MM.1S (cell line): ENCODE measurements around the gene FRMPD2.
A peak's percentile ranks its signal among the peaks of the same experiment; 100 is the strongest.

ENCODE experiments used
- DNase-seq: peaks from one replicate; pipeline ENCODE4 v3.0.0-alpha.2; 2015
- H2AFZ ChIP-seq: fragments of 300-600 bp; sonication (generic); 2 replicates; pipeline ENCODE4 v1.6.0; 2016; ENCODE audit warnings: antibody characterized with exemption, low read length
- H3F3A ChIP-seq: fragments of 300-600 bp; sonication (generic); 2 replicates; pipeline ENCODE4 v1.6.1; 2016; ENCODE audit warnings: mild to moderate bottlenecking, antibody characterized with exemption, low read length, moderate library complexity, mixed read lengths; ENCODE audit not compliant: insufficient read depth
- H3K27ac ChIP-seq: fragments of 300-600 bp; sonication (generic); 2 replicates; pipeline ENCODE4 v1.5.1; 2016; ENCODE audit warnings: mild to moderate bottlenecking, low read length
- H3K27me3 ChIP-seq: fragments of 300-600 bp; sonication (generic); replicated peaks from 2 replicates; pipeline ENCODE4 v1.6.0; 2016; ENCODE audit warnings: low read length; ENCODE audit not compliant: insufficient read depth
- H3K36me3 ChIP-seq: fragments of 300-600 bp; sonication (generic); replicated peaks from 2 replicates; pipeline ENCODE4 v1.6.1; 2016; ENCODE audit warnings: mild to moderate bottlenecking, low read length, mixed read lengths; ENCODE audit not compliant: insufficient read depth
- H3K4me1 ChIP-seq: fragments of 300-600 bp; sonication (generic); 2 replicates; pipeline ENCODE4 v1.6.1; 2016; ENCODE audit warnings: low read length, mixed read lengths
- H3K4me2 ChIP-seq: fragments of 300-600 bp; sonication (generic); 2 replicates; pipeline ENCODE4 v1.6.0; 2016; ENCODE audit warnings: low read depth, low read length
- H3K4me3 ChIP-seq: fragments of 300-600 bp; sonication (generic); 2 replicates; pipeline ENCODE4 v1.5.1; 2016; ENCODE audit warnings: low read length, mixed read lengths
- H3K79me2 ChIP-seq: fragments of 300-600 bp; sonication (generic); 2 replicates; pipeline ENCODE4 v1.6.1; 2016; ENCODE audit warnings: mixed run types, low read length, mixed read lengths
- H3K9ac ChIP-seq: fragments of 300-600 bp; sonication (generic); 2 replicates; pipeline ENCODE4 v1.6.1; 2016; ENCODE audit warnings: low read length, mixed read lengths
- H3K9me2 ChIP-seq: fragments of 300-600 bp; sonication (generic); replicated peaks from 2 replicates; pipeline ENCODE4 v1.6.1; 2016; ENCODE audit warnings: mild to moderate bottlenecking, low read length, mixed read lengths; ENCODE audit not compliant: insufficient read depth
- H3K9me3 ChIP-seq: fragments of 300-600 bp; sonication (generic); replicated peaks from 2 replicates; pipeline ENCODE4 v1.6.1; 2016; ENCODE audit warnings: mild to moderate bottlenecking, low read length, mixed read lengths; ENCODE audit not compliant: insufficient read depth
- H4K20me1 ChIP-seq: fragments of 300-600 bp; sonication (generic); 2 replicates; pipeline ENCODE4 v1.6.1; 2016; ENCODE audit warnings: mild to moderate bottlenecking, low read length, moderate library complexity, mixed read lengths; ENCODE audit not compliant: insufficient read depth
- EZH2 ChIP-seq: fragments of 300-600 bp; sonication (generic); optimal IDR thresholded peaks from 2 replicates; pipeline ENCODE3; 2017; ENCODE audit warnings: low read depth, mild to moderate bottlenecking, antibody characterized with exemption, low read length, mixed read lengths
- EZH2phosphoT487 ChIP-seq: fragments of 300-600 bp; sonication (generic); IDR thresholded peaks from 2 replicates; pipeline ENCODE4 v1.6.1; 2018; ENCODE audit warnings: antibody characterized with exemption, low read length
- TF ChIP-seq, protein P1 (sequence below): fragments of 300-600 bp; sonication (generic); IDR thresholded peaks from 2 replicates; pipeline ENCODE4 v1.5.1; 2016; ENCODE audit warnings: antibody characterized with exemption, low read length, mixed read lengths

Gene FRMPD2

DNA sequence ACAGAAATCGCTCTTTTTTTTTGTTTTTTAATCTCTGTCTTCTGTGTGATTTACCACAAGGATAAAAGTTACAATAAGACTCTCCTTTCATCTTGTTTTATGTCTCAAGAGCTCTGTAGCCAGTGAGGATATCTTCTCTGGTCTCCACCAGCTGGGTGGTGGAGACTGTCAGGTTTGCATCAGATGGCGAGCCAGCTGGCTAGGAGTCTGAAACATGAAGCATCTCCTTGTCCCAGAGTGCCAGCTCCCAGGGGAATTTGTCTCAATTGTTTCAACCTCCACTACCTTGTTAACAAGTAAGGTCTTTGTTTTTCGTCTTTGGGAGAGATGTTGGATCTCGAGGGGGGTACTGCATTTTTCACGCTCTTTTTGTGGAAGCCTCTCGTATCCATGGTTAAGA, 47.3 kb downstream of the FRMPD2 start:
- TF ChIP-seq EZH2phosphoT487, result no peak
- TF ChIP-seq EZH2, result no peak
- TF ChIP-seq, protein P1, sequence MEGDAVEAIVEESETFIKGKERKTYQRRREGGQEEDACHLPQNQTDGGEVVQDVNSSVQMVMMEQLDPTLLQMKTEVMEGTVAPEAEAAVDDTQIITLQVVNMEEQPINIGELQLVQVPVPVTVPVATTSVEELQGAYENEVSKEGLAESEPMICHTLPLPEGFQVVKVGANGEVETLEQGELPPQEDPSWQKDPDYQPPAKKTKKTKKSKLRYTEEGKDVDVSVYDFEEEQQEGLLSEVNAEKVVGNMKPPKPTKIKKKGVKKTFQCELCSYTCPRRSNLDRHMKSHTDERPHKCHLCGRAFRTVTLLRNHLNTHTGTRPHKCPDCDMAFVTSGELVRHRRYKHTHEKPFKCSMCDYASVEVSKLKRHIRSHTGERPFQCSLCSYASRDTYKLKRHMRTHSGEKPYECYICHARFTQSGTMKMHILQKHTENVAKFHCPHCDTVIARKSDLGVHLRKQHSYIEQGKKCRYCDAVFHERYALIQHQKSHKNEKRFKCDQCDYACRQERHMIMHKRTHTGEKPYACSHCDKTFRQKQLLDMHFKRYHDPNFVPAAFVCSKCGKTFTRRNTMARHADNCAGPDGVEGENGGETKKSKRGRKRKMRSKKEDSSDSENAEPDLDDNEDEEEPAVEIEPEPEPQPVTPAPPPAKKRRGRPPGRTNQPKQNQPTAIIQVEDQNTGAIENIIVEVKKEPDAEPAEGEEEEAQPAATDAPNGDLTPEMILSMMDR, result no peak
- Histone ChIP-seq H3K79me2 (no peaks in the 10 kb centered on the region), H3K4me3 (no peak overlapping the region), H3K9ac (no peak overlapping the region), H3K27ac (no peak overlapping the region), H2AFZ (no peak overlapping the region), H4K20me1 (no peaks in the 10 kb centered on the region), H3K36me3 (no peaks in the 10 kb centered on the region; the same call in 1 of the 2 replicates), H3K9me3 (no peaks in the 10 kb centered on the region), H3F3A (no peaks in the 10 kb centered on the region), H3K27me3 (no peaks in the 10 kb centered on the region), H3K4me2 (no peak overlapping the region), H3K4me1 (no peaks in the 10 kb centered on the region), H3K9me2 (no peaks in the 10 kb centered on the region)
- DNase-seq, result no peak

DNA sequence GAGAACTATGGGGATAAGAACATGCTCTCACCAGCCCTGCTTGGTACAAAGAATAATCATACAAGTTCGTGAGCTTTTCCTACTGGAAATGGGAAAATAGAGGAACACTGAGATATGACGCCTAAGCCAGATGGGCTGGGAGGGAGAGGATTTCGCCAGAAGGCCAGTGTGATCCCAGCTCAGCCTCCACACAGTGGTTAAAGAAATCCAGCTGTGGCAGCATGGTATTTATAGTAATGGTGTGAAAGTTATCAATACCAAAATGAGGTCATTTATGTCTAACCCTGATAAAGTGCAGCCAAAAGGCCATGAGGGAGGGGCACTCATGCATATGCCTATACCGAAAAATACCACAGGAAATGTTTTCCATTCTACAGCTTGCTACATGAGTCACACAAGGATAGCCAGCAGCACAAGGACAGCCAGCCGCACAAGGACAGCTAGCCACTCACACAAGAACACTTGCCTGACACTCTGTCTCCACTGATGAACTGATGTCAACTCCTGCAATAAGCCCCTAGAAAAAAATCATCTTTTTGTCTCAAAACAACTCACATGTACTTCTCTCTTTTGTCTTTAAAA, 49.4 kb downstream of the FRMPD2 start:
- H2AFZ ChIP-seq, result peak overlapping the region; percentile 64

DNA sequence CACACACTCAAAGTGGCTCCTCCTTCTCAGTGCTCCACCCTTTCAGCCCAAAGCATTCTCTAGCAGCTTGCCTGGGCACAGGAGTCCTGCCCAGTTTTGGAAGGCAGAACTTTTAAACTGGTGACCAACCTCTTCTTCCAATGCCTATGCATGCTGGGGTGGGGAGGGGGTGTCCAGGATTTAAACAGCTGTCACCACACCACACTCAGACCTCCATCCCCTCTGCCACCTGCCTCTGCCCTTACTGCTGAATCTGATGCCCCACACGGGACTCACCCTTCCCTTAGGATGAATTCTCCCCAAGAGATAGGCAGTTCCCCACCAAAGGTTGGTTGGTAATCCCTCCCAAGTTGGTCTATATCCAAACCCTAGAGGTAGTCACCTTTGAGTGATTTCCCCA, 50.2 kb downstream of the FRMPD2 start:
- H3K9ac ChIP-seq, result no peak overlapping the region

More for the DNA sequence above, 49.4 kb downstream of the FRMPD2 start:
- Histone ChIP-seq H4K20me1 (no peaks in the 10 kb centered on the region), H3K4me3 (no peak overlapping the region), H3K4me1 (no peaks in the 10 kb centered on the region), H3F3A (no peaks in the 10 kb centered on the region), H3K9ac (no peak overlapping the region), H3K4me2 (peak overlapping the region; percentile 38), H3K79me2 (no peaks in the 10 kb centered on the region), H3K36me3 (no peaks in the 10 kb centered on the region; the same call in 1 of the 2 replicates), H3K27ac (no peak overlapping the region), H3K27me3 (no peaks in the 10 kb centered on the region), H3K9me3 (no peaks in the 10 kb centered on the region), H3K9me2 (no peaks in the 10 kb centered on the region)
- DNase-seq, result no peak
- TF ChIP-seq, protein P1, result no peak
- TF ChIP-seq EZH2phosphoT487, result no peak
- TF ChIP-seq EZH2, result no peak

More for the DNA sequence above, 50.2 kb downstream of the FRMPD2 start:
- Histone ChIP-seq H2AFZ (no peak overlapping the region), H3K79me2 (no peaks in the 10 kb centered on the region), H3K4me2 (no peak overlapping the region), H3K27ac (no peak overlapping the region), H3F3A (no peaks in the 10 kb centered on the region), H3K27me3 (no peaks in the 10 kb centered on the region), H3K9me2 (no peaks in the 10 kb centered on the region), H4K20me1 (no peaks in the 10 kb centered on the region), H3K36me3 (no peaks in the 10 kb centered on the region; the same call in 1 of the 2 replicates), H3K4me1 (no peaks in the 10 kb centered on the region), H3K9me3 (no peaks in the 10 kb centered on the region), H3K4me3 (no peak overlapping the region)
- no peak for DNase-seq
- no peak for TF ChIP-seq EZH2
- TF ChIP-seq, protein P1, result no peak
- no peak for TF ChIP-seq EZH2phosphoT487
